Breast epithelium (tissue), 3 donors: ENCODE measurements around the gene ERC1.

Source experiments
- CTCF ChIP-seq, 3 donors: fragments of 450-650 bp; IDR thresholded peaks; one replicate each; pipeline ENCODE4 v1.5.1; 2016 to 2017; ENCODE audit warnings: antibody characterized with exemption in 3 of 3, mild to moderate bottlenecking in 3 of 3, moderate library complexity in 3 of 3
- POLR2A ChIP-seq: fragments of 450-650 bp; IDR thresholded peaks from one replicate; pipeline ENCODE4 v1.6.1; 2016; ENCODE audit warnings: antibody characterized with exemption, mild to moderate bottlenecking, moderate library complexity
- POLR2AphosphoS5 ChIP-seq, 3 donors: sonication (generic); formaldehyde crosslinking; IDR thresholded peaks; one replicate each; pipeline ENCODE4 v1.6.1; 2017; ENCODE audit warnings: antibody characterized with exemption in 3 of 3

- TF ChIP-seq CTCF (IDR thresholded peaks at IDR 0.05) (no peak), POLR2A (no peak), POLR2AphosphoS5 (IDR thresholded peaks at IDR 0.05) (no peak)
Measured at GRCh38 chr12:1491983-1492697, 501.1 kb downstream of the ERC1 start.
